ENCODE data around the gene NOD2.

GRCh38 chr16:50712560-50712898 is 19.1 kb downstream of the NOD2 start:
- TF ChIP-seq EZH2phosphoT487 (IDR thresholded peaks at IDR 0.05; ENCODE audit: insufficient read depth, low read depth) (no peak), EZH2 (IDR thresholded peaks at IDR 0.05; ENCODE audit: insufficient read depth, poor library complexity, severe bottlenecking) (no peak)
